ENCODE measurements around the gene ACSF3. TPM values are rescaled to one million over a fixed set of nuclear protein-coding genes. Genes with fewer than 3 reads are reported as not detected.

Gene ACSF3
- total RNA-seq, 4 donors from 2014 or later = 94.6 to 120 (median 108) TPM

GRCh38 chr16:89171216-89172170 is 77.8 kb downstream of the ACSF3 start, which contains the start of gene CDH15:
Gene CDH15, plus strand, starts transcription at chr16:89171748. Its CDS starts 84 bp downstream, at chr16:89171832.
- H3K4me3 ChIP-seq = peak within 1 kb of the TSS; percentile 13 to 43 (median 34)
- H3K27me3 ChIP-seq = no peaks in the 10 kb centered on the region
- H3K27ac ChIP-seq = peak within 1 kb of the TSS in 1 of 4 donors; percentile 12
- H3K9me3 ChIP-seq = no peaks in the 10 kb centered on the region
- peak; percentile 95 to 98 (median 98) for DNase-seq
- TF ChIP-seq POLR2A (IDR thresholded peaks at IDR 0.05) = no peak
- no peak for TF ChIP-seq CTCF (IDR thresholded peaks at IDR 0.05)
- no peaks in the 10 kb centered on the region for H3K36me3 ChIP-seq
- H3K4me1 ChIP-seq = peaks cover 5 to 31% (median 21%) of the 10 kb centered on the region in 4 donors

GRCh38 chr16:89172171-89172527 is 78.5 kb downstream of the ACSF3 start:
- Histone ChIP-seq H3K4me3 (no peak overlapping the region), H3K36me3 (no peaks in the 10 kb centered on the region), H3K27ac (no peak overlapping the region), H3K9me3 (no peaks in the 10 kb centered on the region), H3K27me3 (no peaks in the 10 kb centered on the region), H3K4me1 (peaks cover 3 to 27% (median 19%) of the 10 kb centered on the region in 4 donors)
- TF ChIP-seq CTCF (IDR thresholded peaks at IDR 0.05) = no peak
- no peak for TF ChIP-seq POLR2A (IDR thresholded peaks at IDR 0.05)
- no peak for DNase-seq

- Histone ChIP-seq H3K9me3 (no peaks in the 10 kb centered on the region), H3K36me3 (no peaks in the 10 kb centered on the region), H3K4me1 (peaks cover 0 to 22% (median 14%) of the 10 kb centered on the region in 4 donors), H3K27ac (no peak overlapping the region), H3K4me3 (no peak overlapping the region), H3K27me3 (no peaks in the 10 kb centered on the region)
- DNase-seq = no peak
- TF ChIP-seq CTCF (IDR thresholded peaks at IDR 0.05) (no peak), POLR2A (IDR thresholded peaks at IDR 0.05) (no peak)
Observed at GRCh38 chr16:89172528-89173173, 79.0 kb downstream of the ACSF3 start.

- Histone ChIP-seq H3K27me3 (no peaks in the 10 kb centered on the region), H3K4me3 (no peak overlapping the region), H3K27ac (no peak overlapping the region), H3K36me3 (no peaks in the 10 kb centered on the region), H3K9me3 (no peaks in the 10 kb centered on the region), H3K4me1 (peaks cover 0 to 21% (median 11%) of the 10 kb centered on the region in 4 donors)
- no peak for TF ChIP-seq POLR2A (IDR thresholded peaks at IDR 0.05)
- TF ChIP-seq CTCF (IDR thresholded peaks at IDR 0.05) = no peak
- no peak for DNase-seq
Observed at GRCh38 chr16:89173174-89173921, 79.7 kb downstream of the ACSF3 start.

GRCh38 chr16:89174055-89174827 is 80.6 kb downstream of the ACSF3 start:
- Histone ChIP-seq H3K36me3 (no peaks in the 10 kb centered on the region), H3K9me3 (no peaks in the 10 kb centered on the region), H3K27ac (no peak overlapping the region), H3K4me3 (no peak overlapping the region), H3K27me3 (no peaks in the 10 kb centered on the region), H3K4me1 (peaks cover 0 to 21% (median 11%) of the 10 kb centered on the region in 4 donors)
- DNase-seq = no peak
- no peak for TF ChIP-seq POLR2A (IDR thresholded peaks at IDR 0.05)
- TF ChIP-seq CTCF (IDR thresholded peaks at IDR 0.05) = no peak
